ENCODE results near the gene CCNL1.
"Not testable (repeated sequence)": the region's sequence is repeated elsewhere in the genome, so short reads cannot be mapped to it uniquely, and the experiment has no call there.

CCNL1 gene

GRCh38 chr3:157174290-157174648, 14.3 kb upstream of the CCNL1 start:
- Histone ChIP-seq H3K9ac (ENCODE audit: low read length) (peak overlapping the region; percentile 87), H3K4me1 (ENCODE audit: insufficient read depth, low read length, severe bottlenecking) (peaks cover 18% of the 10 kb centered on the region), H3K9me2 (ENCODE audit: low read depth, low read length) (no peaks in the 10 kb centered on the region), H3K9me3 (ENCODE audit: low read length) (peaks cover 6% of the 10 kb centered on the region), H3K27ac (ENCODE audit: low read depth, low read length, poor library complexity, severe bottlenecking) (peak overlapping the region; percentile 83), H3F3A (ENCODE audit: insufficient read depth, low read length) (no peaks in the 10 kb centered on the region), H2AFZ (ENCODE audit: low read length) (peak overlapping the region; percentile 37), H3K27me3 (ENCODE audit: insufficient read depth, low read length) (no peaks in the 10 kb centered on the region), H3K79me2 (ENCODE audit: insufficient read depth, low read length) (peaks cover 25% of the 10 kb centered on the region), H3K36me3 (ENCODE audit: insufficient read depth, low read length) (peaks cover 13% of the 10 kb centered on the region), H4K20me1 (ENCODE audit: insufficient read depth, low read length) (no peaks in the 10 kb centered on the region), H3K4me3 (ENCODE audit: low read depth, low read length, poor library complexity, severe bottlenecking) (peak overlapping the region; percentile 66), H3K4me2 (ENCODE audit: low read length) (peak overlapping the region; percentile 92)
- no peak for TF ChIP-seq EZH2 (IDR thresholded peaks at IDR 0.05; ENCODE audit: borderline replicate concordance, low read length)
- no peak for TF ChIP-seq CTCF (IDR thresholded peaks at IDR 0.05; ENCODE audit: low read length)

GRCh38 chr3:157173343-157173742, 13.4 kb upstream of the CCNL1 start:
- not testable (repeated sequence) for H3K27me3 ChIP-seq (ENCODE audit: insufficient read depth, low read length); H2AFZ ChIP-seq (ENCODE audit: low read length); H3K4me2 ChIP-seq (ENCODE audit: low read length); H4K20me1 ChIP-seq (ENCODE audit: insufficient read depth, low read length); H3K9ac ChIP-seq (ENCODE audit: low read length); H3F3A ChIP-seq (ENCODE audit: insufficient read depth, low read length); H3K9me2 ChIP-seq (ENCODE audit: low read depth, low read length); H3K9me3 ChIP-seq (ENCODE audit: low read length); H3K27ac ChIP-seq (ENCODE audit: low read depth, low read length, poor library complexity, severe bottlenecking); H3K4me3 ChIP-seq (ENCODE audit: low read depth, low read length, poor library complexity, severe bottlenecking)
- Histone ChIP-seq H3K36me3 (ENCODE audit: insufficient read depth, low read length) (peaks cover 13% of the 10 kb centered on the region), H3K79me2 (ENCODE audit: insufficient read depth, low read length) (peaks cover 25% of the 10 kb centered on the region), H3K4me1 (ENCODE audit: insufficient read depth, low read length, severe bottlenecking) (peaks cover 18% of the 10 kb centered on the region)

GRCh38 chr3:157172746-157173145, 12.8 kb upstream of the CCNL1 start:
- H3K4me3 ChIP-seq (ENCODE audit: low read depth, low read length, poor library complexity, severe bottlenecking): no peak overlapping the region
- H3K4me2 ChIP-seq (ENCODE audit: low read length): no peak overlapping the region
- no peak for TF ChIP-seq EZH2 (IDR thresholded peaks at IDR 0.05; ENCODE audit: borderline replicate concordance, low read length)
- TF ChIP-seq CTCF (IDR thresholded peaks at IDR 0.05; ENCODE audit: low read length): no peak
- H3F3A ChIP-seq (ENCODE audit: insufficient read depth, low read length): no peaks in the 10 kb centered on the region
- H3K36me3 ChIP-seq (ENCODE audit: insufficient read depth, low read length): peaks cover 8% of the 10 kb centered on the region
- no peaks in the 10 kb centered on the region for H3K27me3 ChIP-seq (ENCODE audit: insufficient read depth, low read length)
- H3K4me1 ChIP-seq (ENCODE audit: insufficient read depth, low read length, severe bottlenecking): peaks cover 18% of the 10 kb centered on the region
- no peak overlapping the region for H2AFZ ChIP-seq (ENCODE audit: low read length)
- no peak overlapping the region for H3K9ac ChIP-seq (ENCODE audit: low read length)
- H3K79me2 ChIP-seq (ENCODE audit: insufficient read depth, low read length): peaks cover 25% of the 10 kb centered on the region
- peaks cover 6% of the 10 kb centered on the region for H3K9me3 ChIP-seq (ENCODE audit: low read length)
- no peak overlapping the region for H3K27ac ChIP-seq (ENCODE audit: low read depth, low read length, poor library complexity, severe bottlenecking)
- H4K20me1 ChIP-seq (ENCODE audit: insufficient read depth, low read length): no peaks in the 10 kb centered on the region
- no peaks in the 10 kb centered on the region for H3K9me2 ChIP-seq (ENCODE audit: low read depth, low read length)

- Histone ChIP-seq H4K20me1 (ENCODE audit: insufficient read depth, low read length) (no peaks in the 10 kb centered on the region), H2AFZ (ENCODE audit: low read length) (no peak overlapping the region), H3K4me2 (ENCODE audit: low read length) (no peak overlapping the region), H3K4me1 (ENCODE audit: insufficient read depth, low read length, severe bottlenecking) (peaks cover 9% of the 10 kb centered on the region), H3K4me3 (ENCODE audit: low read depth, low read length, poor library complexity, severe bottlenecking) (no peak overlapping the region), H3K36me3 (ENCODE audit: insufficient read depth, low read length) (no peaks in the 10 kb centered on the region), H3K27me3 (ENCODE audit: insufficient read depth, low read length) (no peaks in the 10 kb centered on the region), H3K27ac (ENCODE audit: low read depth, low read length, poor library complexity, severe bottlenecking) (no peak overlapping the region), H3K9ac (ENCODE audit: low read length) (no peak overlapping the region), H3K9me2 (ENCODE audit: low read depth, low read length) (no peaks in the 10 kb centered on the region), H3K79me2 (ENCODE audit: insufficient read depth, low read length) (peaks cover 7% of the 10 kb centered on the region), H3K9me3 (ENCODE audit: low read length) (no peaks in the 10 kb centered on the region), H3F3A (ENCODE audit: insufficient read depth, low read length) (no peaks in the 10 kb centered on the region)
- TF ChIP-seq CTCF (IDR thresholded peaks at IDR 0.05; ENCODE audit: low read length) (no peak), EZH2 (IDR thresholded peaks at IDR 0.05; ENCODE audit: borderline replicate concordance, low read length) (no peak)
Measured at GRCh38 chr3:157170861-157171260, 10.9 kb upstream of the CCNL1 start.
